ENCODE measurements around the gene GOLGA2. TPM values are rescaled to one million over a fixed set of nuclear protein-coding genes. Genes with fewer than 3 reads are reported as not detected.
A peak's percentile ranks its signal among the peaks of the same experiment; 100 is the strongest.

Gene GOLGA2
- total and polyA plus RNA-seq, 2 of the 13 experiments (the other 11 are each of a cell fraction or from before 2014, with no cell fraction given) = 45.3 to 45.8 TPM

DNA sequence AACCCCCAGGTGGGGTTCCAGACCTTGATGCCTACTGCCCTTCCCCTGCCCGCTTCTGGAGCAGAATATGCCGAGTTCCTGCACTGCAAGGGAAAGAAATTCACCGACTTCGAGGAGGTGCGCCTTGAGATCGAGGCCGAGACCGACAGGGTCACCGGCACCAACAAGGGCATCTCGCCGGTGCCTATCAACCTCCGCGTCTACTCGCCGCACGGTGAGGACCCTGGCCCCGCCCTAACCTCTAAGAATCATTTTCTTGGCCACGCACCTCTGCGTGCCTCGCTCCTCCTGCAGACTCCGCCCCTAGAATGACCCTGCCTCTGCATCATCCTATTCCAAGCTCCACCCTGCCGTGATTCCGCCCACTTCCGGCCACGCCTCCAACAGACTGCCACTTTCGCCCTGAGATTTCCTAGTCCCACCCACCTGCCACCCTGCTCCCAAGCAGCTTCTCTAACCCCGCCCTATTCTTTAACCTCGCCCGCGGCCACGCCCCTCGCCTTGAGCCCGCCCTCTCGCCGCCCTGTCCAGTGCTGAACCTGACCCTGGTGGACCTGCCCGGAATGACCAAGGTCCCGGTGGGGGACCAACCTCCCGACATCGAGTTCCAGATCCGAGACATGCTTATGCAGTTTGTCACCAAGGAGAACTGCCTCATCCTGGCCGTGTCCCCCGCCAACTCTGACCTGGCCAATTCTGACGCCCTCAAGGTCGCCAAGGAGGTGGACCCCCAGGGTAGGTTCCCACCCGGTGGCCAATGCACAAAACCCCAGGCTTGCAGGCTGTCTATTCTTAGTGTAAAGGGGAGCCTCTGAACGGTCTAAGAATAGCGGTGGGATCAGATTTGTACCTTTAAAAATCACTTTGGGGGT is 57.1 kb downstream of the GOLGA2 start (continued):
- TF ChIP-seq, protein P1, sequence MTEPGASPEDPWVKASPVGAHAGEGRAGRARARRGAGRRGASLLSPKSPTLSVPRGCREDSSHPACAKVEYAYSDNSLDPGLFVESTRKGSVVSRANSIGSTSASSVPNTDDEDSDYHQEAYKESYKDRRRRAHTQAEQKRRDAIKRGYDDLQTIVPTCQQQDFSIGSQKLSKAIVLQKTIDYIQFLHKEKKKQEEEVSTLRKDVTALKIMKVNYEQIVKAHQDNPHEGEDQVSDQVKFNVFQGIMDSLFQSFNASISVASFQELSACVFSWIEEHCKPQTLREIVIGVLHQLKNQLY (CRISPR knock-in tag; IDR thresholded peaks at IDR 0.05) = no peak
- no peak for TF ChIP-seq ZKSCAN5 (CRISPR knock-in tag; IDR thresholded peaks at IDR 0.05)
- no peak for TF ChIP-seq ZNF468 (CRISPR knock-in tag; IDR thresholded peaks at IDR 0.05)
- TF ChIP-seq MED8 (CRISPR knock-in tag; IDR thresholded peaks at IDR 0.05; ENCODE audit: insufficient replicate concordance) = no peak
- no peak for TF ChIP-seq GZF1 (CRISPR knock-in tag; IDR thresholded peaks at IDR 0.05)
- no peak for TF ChIP-seq SRF (IDR thresholded peaks at IDR 0.05; ENCODE audit: low read depth, low read length)
- TF ChIP-seq HMGA1 (CRISPR knock-in tag; conservative IDR thresholded peaks at IDR 0.05) = no peak
- TF ChIP-seq, protein P2, sequence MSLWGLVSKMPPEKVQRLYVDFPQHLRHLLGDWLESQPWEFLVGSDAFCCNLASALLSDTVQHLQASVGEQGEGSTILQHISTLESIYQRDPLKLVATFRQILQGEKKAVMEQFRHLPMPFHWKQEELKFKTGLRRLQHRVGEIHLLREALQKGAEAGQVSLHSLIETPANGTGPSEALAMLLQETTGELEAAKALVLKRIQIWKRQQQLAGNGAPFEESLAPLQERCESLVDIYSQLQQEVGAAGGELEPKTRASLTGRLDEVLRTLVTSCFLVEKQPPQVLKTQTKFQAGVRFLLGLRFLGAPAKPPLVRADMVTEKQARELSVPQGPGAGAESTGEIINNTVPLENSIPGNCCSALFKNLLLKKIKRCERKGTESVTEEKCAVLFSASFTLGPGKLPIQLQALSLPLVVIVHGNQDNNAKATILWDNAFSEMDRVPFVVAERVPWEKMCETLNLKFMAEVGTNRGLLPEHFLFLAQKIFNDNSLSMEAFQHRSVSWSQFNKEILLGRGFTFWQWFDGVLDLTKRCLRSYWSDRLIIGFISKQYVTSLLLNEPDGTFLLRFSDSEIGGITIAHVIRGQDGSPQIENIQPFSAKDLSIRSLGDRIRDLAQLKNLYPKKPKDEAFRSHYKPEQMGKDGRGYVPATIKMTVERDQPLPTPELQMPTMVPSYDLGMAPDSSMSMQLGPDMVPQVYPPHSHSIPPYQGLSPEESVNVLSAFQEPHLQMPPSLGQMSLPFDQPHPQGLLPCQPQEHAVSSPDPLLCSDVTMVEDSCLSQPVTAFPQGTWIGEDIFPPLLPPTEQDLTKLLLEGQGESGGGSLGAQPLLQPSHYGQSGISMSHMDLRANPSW (CRISPR knock-in tag; IDR thresholded peaks at IDR 0.05; ENCODE audit: borderline replicate concordance) = no peak
- 0 out of 2 replicates have a peak, but pooled peaks have one; percentile 40 for TF ChIP-seq ETV5 (CRISPR knock-in tag; IDR thresholded peaks at IDR 0.05; ENCODE audit: borderline replicate concordance)
- TF ChIP-seq ZNF644 (CRISPR knock-in tag; IDR thresholded peaks at IDR 0.05; ENCODE audit: low read depth) = no peak
- TF ChIP-seq, protein P3, sequence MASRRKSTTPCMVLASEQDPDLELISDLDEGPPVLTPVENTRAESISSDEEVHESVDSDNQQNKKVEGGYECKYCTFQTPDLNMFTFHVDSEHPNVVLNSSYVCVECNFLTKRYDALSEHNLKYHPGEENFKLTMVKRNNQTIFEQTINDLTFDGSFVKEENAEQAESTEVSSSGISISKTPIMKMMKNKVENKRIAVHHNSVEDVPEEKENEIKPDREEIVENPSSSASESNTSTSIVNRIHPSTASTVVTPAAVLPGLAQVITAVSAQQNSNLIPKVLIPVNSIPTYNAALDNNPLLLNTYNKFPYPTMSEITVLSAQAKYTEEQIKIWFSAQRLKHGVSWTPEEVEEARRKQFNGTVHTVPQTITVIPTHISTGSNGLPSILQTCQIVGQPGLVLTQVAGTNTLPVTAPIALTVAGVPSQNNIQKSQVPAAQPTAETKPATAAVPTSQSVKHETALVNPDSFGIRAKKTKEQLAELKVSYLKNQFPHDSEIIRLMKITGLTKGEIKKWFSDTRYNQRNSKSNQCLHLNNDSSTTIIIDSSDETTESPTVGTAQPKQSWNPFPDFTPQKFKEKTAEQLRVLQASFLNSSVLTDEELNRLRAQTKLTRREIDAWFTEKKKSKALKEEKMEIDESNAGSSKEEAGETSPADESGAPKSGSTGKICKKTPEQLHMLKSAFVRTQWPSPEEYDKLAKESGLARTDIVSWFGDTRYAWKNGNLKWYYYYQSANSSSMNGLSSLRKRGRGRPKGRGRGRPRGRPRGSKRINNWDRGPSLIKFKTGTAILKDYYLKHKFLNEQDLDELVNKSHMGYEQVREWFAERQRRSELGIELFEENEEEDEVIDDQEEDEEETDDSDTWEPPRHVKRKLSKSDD (CRISPR knock-in tag; IDR thresholded peaks at IDR 0.05; ENCODE audit: low read depth) = no peak
- no peak for TF ChIP-seq ZNF251 (CRISPR knock-in tag; IDR thresholded peaks at IDR 0.05)
- no peak for TF ChIP-seq ZNF737 (CRISPR knock-in tag; IDR thresholded peaks at IDR 0.05; ENCODE audit: borderline replicate concordance)
- no peak for TF ChIP-seq ZBTB21 (CRISPR knock-in tag; IDR thresholded peaks at IDR 0.05)
- no peak for TF ChIP-seq PRPF4 (IDR thresholded peaks at IDR 0.05; ENCODE audit: low read depth, low read length, poor library complexity, severe bottlenecking)
- no peak for TF ChIP-seq ZFP82 (CRISPR knock-in tag; IDR thresholded peaks at IDR 0.05; ENCODE audit: borderline replicate concordance)
- TF ChIP-seq SP1 (IDR thresholded peaks at IDR 0.05) = no peak
- TF ChIP-seq SP1 (CRISPR knock-in tag; IDR thresholded peaks at IDR 0.05) = peak; percentile 80
- TF ChIP-seq, protein P4, sequence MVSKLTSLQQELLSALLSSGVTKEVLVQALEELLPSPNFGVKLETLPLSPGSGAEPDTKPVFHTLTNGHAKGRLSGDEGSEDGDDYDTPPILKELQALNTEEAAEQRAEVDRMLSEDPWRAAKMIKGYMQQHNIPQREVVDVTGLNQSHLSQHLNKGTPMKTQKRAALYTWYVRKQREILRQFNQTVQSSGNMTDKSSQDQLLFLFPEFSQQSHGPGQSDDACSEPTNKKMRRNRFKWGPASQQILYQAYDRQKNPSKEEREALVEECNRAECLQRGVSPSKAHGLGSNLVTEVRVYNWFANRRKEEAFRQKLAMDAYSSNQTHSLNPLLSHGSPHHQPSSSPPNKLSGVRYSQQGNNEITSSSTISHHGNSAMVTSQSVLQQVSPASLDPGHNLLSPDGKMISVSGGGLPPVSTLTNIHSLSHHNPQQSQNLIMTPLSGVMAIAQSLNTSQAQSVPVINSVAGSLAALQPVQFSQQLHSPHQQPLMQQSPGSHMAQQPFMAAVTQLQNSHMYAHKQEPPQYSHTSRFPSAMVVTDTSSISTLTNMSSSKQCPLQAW (CRISPR knock-in tag; IDR thresholded peaks at IDR 0.05) = no peak
- TF ChIP-seq, protein P5, sequence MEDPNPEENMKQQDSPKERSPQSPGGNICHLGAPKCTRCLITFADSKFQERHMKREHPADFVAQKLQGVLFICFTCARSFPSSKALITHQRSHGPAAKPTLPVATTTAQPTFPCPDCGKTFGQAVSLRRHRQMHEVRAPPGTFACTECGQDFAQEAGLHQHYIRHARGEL (CRISPR knock-in tag; IDR thresholded peaks at IDR 0.05) = no peak
- 0 out of 2 replicates have a peak, but pooled peaks have one; percentile 31 for TF ChIP-seq ZBTB38 (CRISPR knock-in tag; IDR thresholded peaks at IDR 0.05)
- no peak for TF ChIP-seq MAF1 (CRISPR knock-in tag; IDR thresholded peaks at IDR 0.05; ENCODE audit: borderline replicate concordance)
- no peak for TF ChIP-seq ATF1 (CRISPR knock-in tag; IDR thresholded peaks at IDR 0.05)

Data from HepG2 (cell line).